HEK293 (cell line): ENCODE measurements around the gene SAMD11.

Experiments used
- CTCF ChIA-PET: fragments of 350-600 bp; formaldehyde crosslinking; extraction: SDS; loops from one replicate; lab custom pipeline; 2021; ENCODE audit warnings: antibody characterized with exemption; lab: Yijun Ruan, JAX
- POLR2A ChIA-PET: fragments of 300-600 bp; formaldehyde crosslinking; extraction: SDS; loops from one replicate; lab custom pipeline; 2020; ENCODE audit warnings: antibody characterized with exemption, inconsistent platforms; lab: Yijun Ruan, JAX
- H3K27ac ChIP-seq: fragments of 200-500 bp; sonication (Bioruptor generic); 2 replicates; pipeline ENCODE4 v1.5.1; 2014; ENCODE audit warnings: low read depth, low read length, control low read depth, inconsistent platforms; ENCODE audit errors: extremely low read depth
- H3K36me3 ChIP-seq, 2 experiments: fragments of 200-500 bp in 1 of 2; sonication (Bioruptor generic) in 1 of 2; 1 replicate in 1 of 2; 2 replicates in 1 of 2; pipeline ENCODE4 v1.5.1; 2014 to 2017; ENCODE audit warnings: inconsistent platforms in 2 of 2, low read length in 2 of 2; ENCODE audit not compliant: control insufficient read depth in 2 of 2, insufficient read depth in 1 of 2
- H3K4me1 ChIP-seq: fragments of 200-500 bp; sonication (Bioruptor generic); 2 replicates; pipeline ENCODE4 v1.5.1; 2014; ENCODE audit warnings: mild to moderate bottlenecking, low read length, inconsistent platforms; ENCODE audit not compliant: control insufficient read depth, insufficient read depth
- H3K4me3 ChIP-seq: 2 replicates; pipeline ENCODE4 v1.5.1; 2011; ENCODE audit warnings: low read depth, mild to moderate bottlenecking, control low read depth, low read length, moderate library complexity
- H3K9me3 ChIP-seq: fragments of 200-500 bp; sonication (Bioruptor generic); 2 replicates; pipeline ENCODE4 v1.5.1; 2014; ENCODE audit warnings: low read depth, low read length, inconsistent platforms; ENCODE audit not compliant: control insufficient read depth, insufficient read depth
- BCL11A ChIP-seq: fragments of 450-650 bp; formaldehyde crosslinking; IDR thresholded peaks from 2 replicates; pipeline ENCODE4 v1.5.1; 2016; ENCODE audit warnings: low read depth, missing biosample characterization, missing genetic modification characterization
- EGR2 ChIP-seq: fragments of 450-650 bp; formaldehyde crosslinking; IDR thresholded peaks from 2 replicates; pipeline ENCODE4 v1.5.1; 2016; ENCODE audit warnings: low read depth, missing biosample characterization, missing genetic modification characterization
- GLI2 ChIP-seq: fragments of 450-650 bp; formaldehyde crosslinking; IDR thresholded peaks from 2 replicates; pipeline ENCODE4; 2017; ENCODE audit warnings: missing biosample characterization, missing genetic modification characterization, low read depth, borderline replicate concordance
- GLIS2 ChIP-seq: fragments of 450-650 bp; formaldehyde crosslinking; IDR thresholded peaks from 2 replicates; pipeline ENCODE4 v1.5.1; 2016; ENCODE audit warnings: missing biosample characterization, missing genetic modification characterization
- HOXD13 ChIP-seq: sonication (generic); formaldehyde crosslinking; IDR thresholded peaks from 2 replicates; pipeline ENCODE4 v1.8.0; 2022; ENCODE audit warnings: missing genetic modification reagents, borderline replicate concordance
- KLF9 ChIP-seq: fragments of 450-650 bp; formaldehyde crosslinking; IDR thresholded peaks from 2 replicates; pipeline ENCODE4 v1.5.1; 2016; ENCODE audit warnings: missing biosample characterization, missing genetic modification characterization, low read depth
- PRDM1 ChIP-seq: fragments of 450-650 bp; formaldehyde crosslinking; IDR thresholded peaks from 2 replicates; pipeline ENCODE4; 2016; ENCODE audit warnings: missing biosample characterization, missing genetic modification characterization
- SP7 ChIP-seq: fragments of 450-650 bp; formaldehyde crosslinking; IDR thresholded peaks from 2 replicates; pipeline ENCODE4 v1.5.1; 2016; ENCODE audit warnings: missing biosample characterization, missing genetic modification characterization
- WT1 ChIP-seq: fragments of 450-650 bp; formaldehyde crosslinking; IDR thresholded peaks from 2 replicates; pipeline ENCODE4 v1.5.1; 2016; ENCODE audit warnings: missing biosample characterization, missing genetic modification characterization
- ZFHX2 ChIP-seq: fragments of 450-650 bp; formaldehyde crosslinking; conservative IDR thresholded peaks from 2 replicates; pipeline ENCODE4 v1.5.1; 2016; ENCODE audit warnings: missing biosample characterization, missing genetic modification characterization
- ZIC2 ChIP-seq: fragments of 450-650 bp; formaldehyde crosslinking; IDR thresholded peaks from 2 replicates; pipeline ENCODE4 v1.5.1; 2016; ENCODE audit warnings: missing biosample characterization, missing genetic modification characterization
- ZNF140 ChIP-seq: fragments of 450-650 bp; formaldehyde crosslinking; IDR thresholded peaks from 2 replicates; pipeline ENCODE4 v1.5.1; 2016; ENCODE audit warnings: missing biosample characterization, missing genetic modification characterization
- ZNF19 ChIP-seq: fragments of 450-650 bp; formaldehyde crosslinking; IDR thresholded peaks from 2 replicates; pipeline ENCODE4; 2016; ENCODE audit warnings: missing biosample characterization, missing genetic modification characterization, low read depth
- ZNF223 ChIP-seq: fragments of 450-650 bp; formaldehyde crosslinking; IDR thresholded peaks from 2 replicates; pipeline ENCODE4 v1.5.1; 2016; ENCODE audit warnings: missing biosample characterization, missing genetic modification characterization
- ZNF248 ChIP-seq: fragments of 450-650 bp; formaldehyde crosslinking; IDR thresholded peaks from 2 replicates; pipeline ENCODE4 v1.5.1; 2017; ENCODE audit warnings: missing biosample characterization, missing genetic modification characterization
- ZNF391 ChIP-seq: fragments of 450-650 bp; formaldehyde crosslinking; IDR thresholded peaks from 2 replicates; pipeline ENCODE4 v1.5.1; 2016; ENCODE audit warnings: low read depth, missing biosample characterization, missing genetic modification characterization, borderline replicate concordance
- ZNF394 ChIP-seq: fragments of 450-650 bp; formaldehyde crosslinking; IDR thresholded peaks from 2 replicates; pipeline ENCODE4 v1.5.1; 2016; ENCODE audit warnings: missing biosample characterization, missing genetic modification characterization, mild to moderate bottlenecking, moderate library complexity, borderline replicate concordance
- ZNF473 ChIP-seq: fragments of 450-650 bp; formaldehyde crosslinking; IDR thresholded peaks from 2 replicates; pipeline ENCODE4 v1.5.1; 2017; ENCODE audit warnings: missing biosample characterization, missing genetic modification characterization
- ZNF48 ChIP-seq: fragments of 450-650 bp; formaldehyde crosslinking; IDR thresholded peaks from 2 replicates; pipeline ENCODE4 v1.5.1; 2016; ENCODE audit warnings: missing biosample characterization, missing genetic modification characterization
- ZNF548 ChIP-seq: fragments of 450-650 bp; formaldehyde crosslinking; IDR thresholded peaks from 2 replicates; pipeline ENCODE4 v1.5.1; 2016; ENCODE audit warnings: missing biosample characterization, missing genetic modification characterization
- ZSCAN23 ChIP-seq: fragments of 450-650 bp; formaldehyde crosslinking; IDR thresholded peaks from 2 replicates; pipeline ENCODE4 v1.5.1; 2016; ENCODE audit warnings: missing biosample characterization, missing genetic modification characterization
- TF ChIP-seq, protein P1 (sequence below): fragments of 450-650 bp; formaldehyde crosslinking; conservative IDR thresholded peaks from 2 replicates; pipeline ENCODE4 v1.5.1; 2016; ENCODE audit warnings: low read depth, missing biosample characterization, missing genetic modification characterization
- TF ChIP-seq, protein P2 (sequence below): fragments of 450-650 bp; formaldehyde crosslinking; IDR thresholded peaks from 2 replicates; pipeline ENCODE4 v1.5.1; 2017; ENCODE audit warnings: missing biosample characterization, missing genetic modification characterization
- TF ChIP-seq, protein P3 (sequence below): fragments of 450-650 bp; formaldehyde crosslinking; IDR thresholded peaks from 2 replicates; pipeline ENCODE4 v1.5.1; 2016; ENCODE audit warnings: missing biosample characterization, missing genetic modification characterization
- TF ChIP-seq, protein P4 (sequence below): fragments of 450-650 bp; formaldehyde crosslinking; IDR thresholded peaks from 2 replicates; pipeline ENCODE4 v1.5.1; 2016; ENCODE audit warnings: missing biosample characterization, missing genetic modification characterization
- TF ChIP-seq, protein P5 (sequence below): fragments of 450-650 bp; formaldehyde crosslinking; IDR thresholded peaks from 2 replicates; pipeline ENCODE4 v1.5.1; 2016; ENCODE audit warnings: missing biosample characterization, missing genetic modification characterization

Gene SAMD11

DNA sequence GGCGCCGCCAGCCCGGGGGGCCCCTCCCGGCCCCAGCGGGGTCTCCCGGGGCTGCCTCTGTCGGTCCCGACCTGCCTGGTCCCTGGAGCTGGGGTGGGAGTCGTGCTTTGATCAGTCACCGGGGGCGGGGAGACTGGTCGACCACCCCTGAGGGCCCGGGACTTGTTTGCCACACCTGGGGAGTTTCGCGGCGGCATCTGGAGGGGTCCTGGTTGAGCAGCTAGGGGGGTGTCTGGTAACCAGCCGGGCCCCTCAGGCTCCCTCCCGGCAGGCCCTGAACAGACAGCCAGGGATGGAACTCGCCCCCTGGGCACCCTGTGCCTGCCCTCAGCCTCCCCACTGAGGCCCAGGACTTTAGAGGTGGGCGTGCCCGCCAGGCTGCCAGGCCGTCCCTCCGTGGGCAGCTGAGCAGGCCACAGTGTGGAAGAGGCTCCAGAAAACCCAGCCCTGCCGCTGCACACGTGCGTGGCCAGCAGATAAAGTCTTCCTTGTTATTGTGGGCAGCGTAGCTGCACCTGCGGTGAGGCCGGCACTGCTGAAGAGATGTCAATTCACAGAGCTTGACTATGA, 13.3 kb upstream of the SAMD11 start:
- H3K4me1 ChIP-seq, result peaks cover 19% of the 10 kb centered on the region

DNA sequence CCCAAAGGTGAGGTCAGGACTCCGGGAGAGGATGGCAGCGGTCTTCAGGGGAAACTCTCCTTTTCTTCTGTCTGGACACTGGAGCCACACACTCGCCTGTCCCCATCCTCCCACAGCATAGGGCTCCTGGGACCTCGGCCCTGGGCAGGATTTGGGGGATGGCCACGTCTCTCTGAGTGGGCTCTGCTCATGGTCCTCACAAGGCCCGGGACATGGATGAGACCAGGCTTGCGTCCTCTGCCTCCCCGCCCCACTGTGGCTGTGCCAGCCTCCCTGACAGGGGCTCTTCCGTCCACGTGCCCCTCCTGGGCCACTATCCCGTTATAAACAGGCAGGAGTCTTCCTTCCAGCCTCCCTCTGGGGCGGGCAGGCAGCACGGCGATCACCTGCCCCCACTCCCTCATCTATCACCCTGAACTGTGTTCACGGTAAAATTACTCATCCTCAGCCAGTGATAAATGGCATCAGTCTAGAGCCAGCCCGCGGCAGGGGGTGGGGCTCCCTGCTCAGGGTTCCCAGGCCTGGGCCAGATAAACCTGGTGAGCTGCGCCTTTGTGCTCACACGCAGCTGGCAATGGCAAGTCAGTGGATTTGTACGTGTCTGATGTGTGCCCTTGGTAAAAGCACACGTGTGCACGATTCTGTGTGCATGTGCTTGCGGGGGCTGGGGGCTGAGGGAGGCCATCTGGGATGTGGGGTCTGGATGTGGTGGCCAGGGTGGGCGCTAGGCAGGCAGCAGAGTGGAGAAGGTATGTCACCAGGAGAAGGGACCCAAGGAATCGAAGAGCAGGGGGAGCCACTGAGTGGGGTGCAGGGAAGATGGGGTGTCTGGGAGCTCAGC, 12.6 kb upstream of the SAMD11 start:
- ChIA-PET CTCF (interaction anchor here (0.7 to 1.8 kb wide), 4 partner anchors 15 to 42 kb away, joined by 3 to 6 read pairs (median 4); no protein-coding TSS in a partner anchor), POLR2A (interaction anchor here (0.6 to 1.9 kb wide), 5 partner anchors 10 to 37 kb away, joined by 3 to 6 read pairs (median 5); partner anchors contain the start of gene SAMD11)
- no peaks in the 10 kb centered on the region for H3K9me3 ChIP-seq
- peak overlapping the region; percentile 67 for H3K27ac ChIP-seq
- H3K4me3 ChIP-seq, result no peak overlapping the region
- peaks cover 20% of the 10 kb centered on the region for H3K4me1 ChIP-seq
- no peaks in the 10 kb centered on the region for H3K36me3 ChIP-seq
- TF ChIP-seq GLI2 (tag by site-specific recombination) (no peak), WT1 (tag by site-specific recombination) (peak; percentile 85), ZNF19 (tag by site-specific recombination) (no peak), ZNF223 (tag by site-specific recombination) (no peak), ZNF391 (peak; percentile 56; the same call in 1 of the 2 replicates), SP7 (peak; percentile 88), ZSCAN23 (tag by site-specific recombination) (no peak), ZNF394 (tag by site-specific recombination) (peak; percentile 14; the same call in 1 of the 2 replicates), ZNF248 (tag by site-specific recombination) (no peak)
- TF ChIP-seq, protein P1, sequence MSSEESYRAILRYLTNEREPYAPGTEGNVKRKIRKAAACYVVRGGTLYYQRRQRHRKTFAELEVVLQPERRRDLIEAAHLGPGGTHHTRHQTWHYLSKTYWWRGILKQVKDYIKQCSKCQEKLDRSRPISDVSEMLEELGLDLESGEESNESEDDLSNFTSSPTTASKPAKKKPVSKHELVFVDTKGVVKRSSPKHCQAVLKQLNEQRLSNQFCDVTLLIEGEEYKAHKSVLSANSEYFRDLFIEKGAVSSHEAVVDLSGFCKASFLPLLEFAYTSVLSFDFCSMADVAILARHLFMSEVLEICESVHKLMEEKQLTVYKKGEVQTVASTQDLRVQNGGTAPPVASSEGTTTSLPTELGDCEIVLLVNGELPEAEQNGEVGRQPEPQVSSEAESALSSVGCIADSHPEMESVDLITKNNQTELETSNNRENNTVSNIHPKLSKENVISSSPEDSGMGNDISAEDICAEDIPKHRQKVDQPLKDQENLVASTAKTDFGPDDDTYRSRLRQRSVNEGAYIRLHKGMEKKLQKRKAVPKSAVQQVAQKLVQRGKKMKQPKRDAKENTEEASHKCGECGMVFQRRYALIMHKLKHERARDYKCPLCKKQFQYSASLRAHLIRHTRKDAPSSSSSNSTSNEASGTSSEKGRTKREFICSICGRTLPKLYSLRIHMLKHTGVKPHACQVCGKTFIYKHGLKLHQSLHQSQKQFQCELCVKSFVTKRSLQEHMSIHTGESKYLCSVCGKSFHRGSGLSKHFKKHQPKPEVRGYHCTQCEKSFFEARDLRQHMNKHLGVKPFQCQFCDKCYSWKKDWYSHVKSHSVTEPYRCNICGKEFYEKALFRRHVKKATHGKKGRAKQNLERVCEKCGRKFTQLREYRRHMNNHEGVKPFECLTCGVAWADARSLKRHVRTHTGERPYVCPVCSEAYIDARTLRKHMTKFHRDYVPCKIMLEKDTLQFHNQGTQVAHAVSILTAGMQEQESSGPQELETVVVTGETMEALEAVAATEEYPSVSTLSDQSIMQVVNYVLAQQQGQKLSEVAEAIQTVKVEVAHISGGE, result no peak
- TF ChIP-seq, protein P2, sequence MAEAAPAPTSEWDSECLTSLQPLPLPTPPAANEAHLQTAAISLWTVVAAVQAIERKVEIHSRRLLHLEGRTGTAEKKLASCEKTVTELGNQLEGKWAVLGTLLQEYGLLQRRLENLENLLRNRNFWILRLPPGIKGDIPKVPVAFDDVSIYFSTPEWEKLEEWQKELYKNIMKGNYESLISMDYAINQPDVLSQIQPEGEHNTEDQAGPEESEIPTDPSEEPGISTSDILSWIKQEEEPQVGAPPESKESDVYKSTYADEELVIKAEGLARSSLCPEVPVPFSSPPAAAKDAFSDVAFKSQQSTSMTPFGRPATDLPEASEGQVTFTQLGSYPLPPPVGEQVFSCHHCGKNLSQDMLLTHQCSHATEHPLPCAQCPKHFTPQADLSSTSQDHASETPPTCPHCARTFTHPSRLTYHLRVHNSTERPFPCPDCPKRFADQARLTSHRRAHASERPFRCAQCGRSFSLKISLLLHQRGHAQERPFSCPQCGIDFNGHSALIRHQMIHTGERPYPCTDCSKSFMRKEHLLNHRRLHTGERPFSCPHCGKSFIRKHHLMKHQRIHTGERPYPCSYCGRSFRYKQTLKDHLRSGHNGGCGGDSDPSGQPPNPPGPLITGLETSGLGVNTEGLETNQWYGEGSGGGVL (tag by site-specific recombination), result peak; percentile 97
- TF ChIP-seq, protein P3, sequence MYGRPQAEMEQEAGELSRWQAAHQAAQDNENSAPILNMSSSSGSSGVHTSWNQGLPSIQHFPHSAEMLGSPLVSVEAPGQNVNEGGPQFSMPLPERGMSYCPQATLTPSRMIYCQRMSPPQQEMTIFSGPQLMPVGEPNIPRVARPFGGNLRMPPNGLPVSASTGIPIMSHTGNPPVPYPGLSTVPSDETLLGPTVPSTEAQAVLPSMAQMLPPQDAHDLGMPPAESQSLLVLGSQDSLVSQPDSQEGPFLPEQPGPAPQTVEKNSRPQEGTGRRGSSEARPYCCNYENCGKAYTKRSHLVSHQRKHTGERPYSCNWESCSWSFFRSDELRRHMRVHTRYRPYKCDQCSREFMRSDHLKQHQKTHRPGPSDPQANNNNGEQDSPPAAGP (tag by site-specific recombination), result peak; percentile 83
- TF ChIP-seq, protein P4, sequence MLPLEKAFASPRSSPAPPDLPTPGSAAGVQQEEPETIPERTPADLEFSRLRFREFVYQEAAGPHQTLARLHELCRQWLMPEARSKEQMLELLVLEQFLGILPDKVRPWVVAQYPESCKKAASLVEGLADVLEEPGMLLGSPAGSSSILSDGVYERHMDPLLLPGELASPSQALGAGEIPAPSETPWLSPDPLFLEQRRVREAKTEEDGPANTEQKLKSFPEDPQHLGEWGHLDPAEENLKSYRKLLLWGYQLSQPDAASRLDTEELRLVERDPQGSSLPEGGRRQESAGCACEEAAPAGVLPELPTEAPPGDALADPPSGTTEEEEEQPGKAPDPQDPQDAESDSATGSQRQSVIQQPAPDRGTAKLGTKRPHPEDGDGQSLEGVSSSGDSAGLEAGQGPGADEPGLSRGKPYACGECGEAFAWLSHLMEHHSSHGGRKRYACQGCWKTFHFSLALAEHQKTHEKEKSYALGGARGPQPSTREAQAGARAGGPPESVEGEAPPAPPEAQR, result no peak

More for the DNA sequence above, 13.3 kb upstream of the SAMD11 start:
- H3K9me3 ChIP-seq, result no peaks in the 10 kb centered on the region
- H3K36me3 ChIP-seq, result no peaks in the 10 kb centered on the region
- TF ChIP-seq EGR2, result peak; percentile 56; the same call in 1 of the 2 replicates
- TF ChIP-seq ZNF140 (tag by site-specific recombination), result no peak
- TF ChIP-seq ZIC2 (tag by site-specific recombination), result peak; percentile 53
- no peak for TF ChIP-seq ZNF548 (tag by site-specific recombination)
- TF ChIP-seq PRDM1, result no peak
- TF ChIP-seq ZNF48 (tag by site-specific recombination), result no peak
- TF ChIP-seq KLF9 (tag by site-specific recombination), result peak; percentile 45
- TF ChIP-seq, protein P5, sequence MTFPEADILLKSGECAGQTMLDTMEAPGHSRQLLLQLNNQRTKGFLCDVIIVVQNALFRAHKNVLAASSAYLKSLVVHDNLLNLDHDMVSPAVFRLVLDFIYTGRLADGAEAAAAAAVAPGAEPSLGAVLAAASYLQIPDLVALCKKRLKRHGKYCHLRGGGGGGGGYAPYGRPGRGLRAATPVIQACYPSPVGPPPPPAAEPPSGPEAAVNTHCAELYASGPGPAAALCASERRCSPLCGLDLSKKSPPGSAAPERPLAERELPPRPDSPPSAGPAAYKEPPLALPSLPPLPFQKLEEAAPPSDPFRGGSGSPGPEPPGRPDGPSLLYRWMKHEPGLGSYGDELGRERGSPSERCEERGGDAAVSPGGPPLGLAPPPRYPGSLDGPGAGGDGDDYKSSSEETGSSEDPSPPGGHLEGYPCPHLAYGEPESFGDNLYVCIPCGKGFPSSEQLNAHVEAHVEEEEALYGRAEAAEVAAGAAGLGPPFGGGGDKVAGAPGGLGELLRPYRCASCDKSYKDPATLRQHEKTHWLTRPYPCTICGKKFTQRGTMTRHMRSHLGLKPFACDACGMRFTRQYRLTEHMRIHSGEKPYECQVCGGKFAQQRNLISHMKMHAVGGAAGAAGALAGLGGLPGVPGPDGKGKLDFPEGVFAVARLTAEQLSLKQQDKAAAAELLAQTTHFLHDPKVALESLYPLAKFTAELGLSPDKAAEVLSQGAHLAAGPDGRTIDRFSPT (tag by site-specific recombination), result peak; percentile 73
- TF ChIP-seq ZFHX2 (tag by site-specific recombination), result peak; percentile 54
- no peak for TF ChIP-seq BCL11A (tag by site-specific recombination)
- TF ChIP-seq HOXD13, result no peak
- TF ChIP-seq ZNF473 (tag by site-specific recombination), result no peak
- TF ChIP-seq GLIS2, result peak; percentile 32; the same call in 1 of the 2 replicates
- H3K4me3 ChIP-seq, result no peak overlapping the region
- H3K27ac ChIP-seq, result peak overlapping the region; percentile 67
- ChIA-PET CTCF (interaction anchor here (0.9 kb wide), 1 partner anchor 42 kb away, joined by 4 read pairs; no protein-coding TSS in a partner anchor), POLR2A (interaction anchor here (1.8 kb wide), 1 partner anchor 34 kb away, joined by 5 read pairs; no protein-coding TSS in a partner anchor)
